Keratinocyte (primary cell): Measurements from ENCODE around the gene RAB6C.
"Not testable (repeated sequence)": the region's sequence is repeated elsewhere in the genome, so short reads cannot be mapped to it uniquely, and the experiment has no call there.

Source experiments
- EZH2 ChIP-seq: IDR thresholded peaks from one replicate; pipeline ENCODE4 v1.6.1; 2012; ENCODE audit warnings: inconsistent platforms, mild to moderate bottlenecking, low read length, moderate library complexity
- TF ChIP-seq, protein P1 (sequence below), 3 experiments: IDR thresholded peaks in 1 of 3; conservative IDR thresholded peaks in 1 of 3; optimal IDR thresholded peaks in 1 of 3; 2 replicates in 2 of 3; 3 replicates in 1 of 3; pipeline versions ENCODE3 to v1.5.1; 2011; ENCODE audit warnings: low read length in 3 of 3, mild to moderate bottlenecking in 3 of 3, moderate library complexity in 2 of 3, control low read depth in 1 of 3, inconsistent platforms in 1 of 3; ENCODE audit not compliant: insufficient read depth in 2 of 3; ENCODE audit errors: extremely low read depth in 1 of 3

DNA sequence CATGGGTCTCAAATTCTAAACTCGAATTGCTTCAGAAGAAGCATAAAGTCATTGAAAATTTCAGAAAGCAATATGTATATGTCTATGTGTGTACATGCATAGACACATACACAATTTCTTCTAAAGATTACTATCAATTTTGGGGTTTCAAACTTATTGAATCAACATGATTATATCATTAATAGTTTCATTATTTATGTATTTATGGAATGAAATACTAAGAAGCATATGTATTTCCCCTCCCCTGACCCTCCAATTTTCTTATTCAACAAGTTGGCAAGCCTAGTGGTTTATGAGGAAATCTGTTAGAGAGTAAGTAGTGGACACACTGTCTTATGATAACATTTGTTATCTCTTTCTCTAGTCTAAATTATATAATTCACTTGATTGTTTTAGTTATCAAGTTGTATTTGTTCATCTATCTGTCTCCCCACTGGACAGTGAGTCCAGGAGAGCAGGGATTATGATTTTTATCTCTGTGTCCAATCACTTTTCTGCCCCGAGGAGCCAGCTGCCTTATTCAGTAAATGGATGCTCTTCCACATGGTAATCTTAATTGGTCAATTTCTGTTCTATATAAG lies 17.3 kb downstream of the RAB6C start:
- TF ChIP-seq, protein P1, sequence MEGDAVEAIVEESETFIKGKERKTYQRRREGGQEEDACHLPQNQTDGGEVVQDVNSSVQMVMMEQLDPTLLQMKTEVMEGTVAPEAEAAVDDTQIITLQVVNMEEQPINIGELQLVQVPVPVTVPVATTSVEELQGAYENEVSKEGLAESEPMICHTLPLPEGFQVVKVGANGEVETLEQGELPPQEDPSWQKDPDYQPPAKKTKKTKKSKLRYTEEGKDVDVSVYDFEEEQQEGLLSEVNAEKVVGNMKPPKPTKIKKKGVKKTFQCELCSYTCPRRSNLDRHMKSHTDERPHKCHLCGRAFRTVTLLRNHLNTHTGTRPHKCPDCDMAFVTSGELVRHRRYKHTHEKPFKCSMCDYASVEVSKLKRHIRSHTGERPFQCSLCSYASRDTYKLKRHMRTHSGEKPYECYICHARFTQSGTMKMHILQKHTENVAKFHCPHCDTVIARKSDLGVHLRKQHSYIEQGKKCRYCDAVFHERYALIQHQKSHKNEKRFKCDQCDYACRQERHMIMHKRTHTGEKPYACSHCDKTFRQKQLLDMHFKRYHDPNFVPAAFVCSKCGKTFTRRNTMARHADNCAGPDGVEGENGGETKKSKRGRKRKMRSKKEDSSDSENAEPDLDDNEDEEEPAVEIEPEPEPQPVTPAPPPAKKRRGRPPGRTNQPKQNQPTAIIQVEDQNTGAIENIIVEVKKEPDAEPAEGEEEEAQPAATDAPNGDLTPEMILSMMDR (optimal IDR thresholded peaks at IDR 0.05 in 1 of 3, IDR thresholded peaks at IDR 0.05 in 1 of 3, conservative IDR thresholded peaks at IDR 0.05 in 1 of 3; ENCODE audit: extremely low read depth in 1 of 3, insufficient read depth in 2 of 3, low read length in 3 of 3), result not testable (repeated sequence)
- TF ChIP-seq EZH2, result not testable (repeated sequence)
